GM23338 (cell line): ENCODE measurements around the gene IGF1. TPM values are rescaled to one million over a fixed set of nuclear protein-coding genes. Genes with fewer than 3 reads are reported as not detected.

Experiments used
- ATAC-seq: fragments of 200-7000 bp; cut with Tn5 transposase; 3 replicates; pipeline ENCODE4 v1.9.1; 2020
- DNase-seq: peaks from one replicate; pipeline ENCODE4 v3.0.0-alpha.2; 2015; ENCODE audit warnings: low spot score
- H2AFZ ChIP-seq: fragments of 200-600 bp; sonication (generic); 2 replicates; pipeline ENCODE4 v1.8.0; 2016; ENCODE audit warnings: antibody characterized with exemption, mild to moderate bottlenecking, moderate library complexity
- H3F3A ChIP-seq: fragments of 200-600 bp; sonication (generic); replicated peaks from 2 replicates; pipeline ENCODE4 v1.8.0; 2017; ENCODE audit warnings: antibody characterized with exemption, mixed run types, low read depth
- H3K27ac ChIP-seq: fragments of 200-600 bp; sonication (generic); 2 replicates; pipeline ENCODE4 v1.6.1; 2016; ENCODE audit warnings: low read depth
- H3K27me3 ChIP-seq: fragments of 200-600 bp; sonication (generic); 2 replicates; pipeline ENCODE4 v1.8.0; 2016; ENCODE audit warnings: mild to moderate bottlenecking, mixed run types, moderate library complexity; ENCODE audit not compliant: insufficient read depth
- H3K36me3 ChIP-seq: fragments of 200-600 bp; sonication (generic); 2 replicates; pipeline ENCODE4 v1.8.0; 2016; ENCODE audit warnings: mild to moderate bottlenecking; ENCODE audit not compliant: insufficient read depth
- H3K4me1 ChIP-seq: fragments of 200-600 bp; sonication (generic); 2 replicates; pipeline ENCODE4 v1.8.0; 2016; ENCODE audit warnings: mild to moderate bottlenecking, moderate library complexity; ENCODE audit not compliant: insufficient read depth
- H3K4me2 ChIP-seq: fragments of 200-600 bp; sonication (generic); 2 replicates; pipeline ENCODE4 v1.7.1; 2017; ENCODE audit warnings: mixed run types
- H3K4me3 ChIP-seq: fragments of 200-600 bp; sonication (generic); 2 replicates; pipeline ENCODE4 v1.6.1; 2016; ENCODE audit warnings: mixed run types
- H3K79me2 ChIP-seq: fragments of 200-600 bp; sonication (generic); replicated peaks from 2 replicates; pipeline ENCODE4 v1.8.0; 2017; ENCODE audit warnings: mild to moderate bottlenecking; ENCODE audit not compliant: insufficient read depth
- H3K9me2 ChIP-seq: fragments of 200-600 bp; sonication (generic); 2 replicates; pipeline ENCODE4 v1.8.0; 2017; ENCODE audit not compliant: insufficient read depth
- H4K20me1 ChIP-seq: fragments of 200-600 bp; sonication (generic); replicated peaks from 2 replicates; pipeline ENCODE4 v1.8.0; 2017; ENCODE audit warnings: mild to moderate bottlenecking; ENCODE audit not compliant: insufficient read depth
- H3K27ac Mint-ChIP-seq: 2 replicates; pipeline ENCODE4 v1.8.0; 2020; ENCODE audit warnings: inconsistent platforms, mild to moderate bottlenecking, moderate library complexity, mixed read lengths
- H3K27me3 Mint-ChIP-seq: 3 replicates; pipeline ENCODE4 v1.8.0; 2022; ENCODE audit warnings: low read depth, mild to moderate bottlenecking, moderate library complexity, mixed read lengths, inconsistent platforms; ENCODE audit not compliant: insufficient read depth, poor library complexity
- H3K36me3 Mint-ChIP-seq: 3 replicates; pipeline ENCODE4 v1.8.0; 2021; ENCODE audit warnings: low read depth, mild to moderate bottlenecking, inconsistent platforms, moderate library complexity, mixed read lengths
- H3K4me1 Mint-ChIP-seq: 3 replicates; pipeline ENCODE4 v1.8.0; 2020; ENCODE audit warnings: mild to moderate bottlenecking, inconsistent platforms, mixed read lengths
- H3K4me3 Mint-ChIP-seq: 3 replicates; pipeline ENCODE4 v1.8.0; 2021; ENCODE audit warnings: moderate library complexity, mild to moderate bottlenecking, inconsistent platforms, mixed read lengths
- H3K9me3 Mint-ChIP-seq: 3 replicates; pipeline ENCODE4 v1.8.0; 2020; ENCODE audit warnings: moderate library complexity, mild to moderate bottlenecking, inconsistent platforms, mixed read lengths
- CREB1 ChIP-seq: fragments of 250-450 bp; sonication (Bioruptor Pico); IDR thresholded peaks from 2 replicates; pipeline ENCODE4 v1.5.0; 2020; ENCODE audit warnings: low read depth, mild to moderate bottlenecking, moderate library complexity
- EZH2 ChIP-seq: fragments of 200-600 bp; sonication (generic); IDR thresholded peaks from one replicate; pipeline ENCODE4 v1.8.0; 2017; ENCODE audit warnings: antibody characterized with exemption, mild to moderate bottlenecking, low read depth; ENCODE audit not compliant: unreplicated experiment
- EZH2phosphoT487 ChIP-seq: fragments of 200-600 bp; sonication (generic); IDR thresholded peaks from one replicate; pipeline ENCODE4 v1.8.1; 2018; ENCODE audit warnings: antibody characterized with exemption; ENCODE audit not compliant: unreplicated experiment
- JUNB ChIP-seq: IDR thresholded peaks from one replicate; pipeline ENCODE4 v1.6.1; 2016; ENCODE audit warnings: antibody characterized with exemption; ENCODE audit not compliant: unreplicated experiment
- NANOG ChIP-seq: IDR thresholded peaks from 2 replicates; pipeline ENCODE4 v1.6.1; 2016; ENCODE audit warnings: antibody characterized with exemption, borderline replicate concordance
- POLR2AphosphoS5 ChIP-seq: IDR thresholded peaks from 2 replicates; pipeline ENCODE4 v1.6.1; 2016; ENCODE audit warnings: antibody characterized with exemption, low read depth
- STAT1 ChIP-seq: IDR thresholded peaks from one replicate; pipeline ENCODE4 v1.6.1; 2016; ENCODE audit warnings: antibody characterized with exemption; ENCODE audit not compliant: unreplicated experiment
- ZNF114 ChIP-seq: fragments of 250-450 bp; sonication (Bioruptor Pico); IDR thresholded peaks from 2 replicates; pipeline ENCODE4 v1.5.0; 2020; ENCODE audit warnings: mild to moderate bottlenecking, moderate library complexity
- ZNF331 ChIP-seq: fragments of 250-450 bp; sonication (Bioruptor Pico); IDR thresholded peaks from 2 replicates; pipeline ENCODE4 v1.5.0; 2020; ENCODE audit warnings: low read depth, mild to moderate bottlenecking, moderate library complexity
- ZNF462 ChIP-seq: fragments of 250-450 bp; sonication (Bioruptor Pico); IDR thresholded peaks from 2 replicates; pipeline ENCODE4 v1.5.0; 2020; ENCODE audit warnings: mild to moderate bottlenecking, moderate library complexity
- polyA plus RNA-seq: library from polyadenylated mRNA; unstranded; fragments of >200 nt; fragmentation: Nextera tagmentation; extraction: Ambion mirVana; gene quantifications from 2 replicates; pipeline ENCODE4 v1.2.1, GENCODE V29; 2016
- total RNA-seq: library from RNA; depleted of rRNA; stranded (reverse); fragments of >200 nt; shearing (Covaris generic); gene quantifications from 2 replicates; pipeline ENCODE4 v1.2.3, GENCODE V29; 2014
- TF ChIP-seq, protein P1 (sequence below), 2 experiments: fragments of 200-600 bp in 1 of 2; sonication (generic) in 1 of 2; conservative IDR thresholded peaks; 2 replicates each; pipeline versions ENCODE4 v1.5.1 to v1.6.1; 2016 to 2017; ENCODE audit warnings: antibody characterized with exemption in 2 of 2, low read depth in 2 of 2, mild to moderate bottlenecking in 2 of 2, moderate library complexity in 1 of 2
- TF ChIP-seq, protein P2 (sequence below): IDR thresholded peaks from one replicate; pipeline ENCODE4 v1.6.1; 2018; ENCODE audit warnings: antibody characterized with exemption; ENCODE audit not compliant: unreplicated experiment
- TF ChIP-seq, protein P3 (sequence below): IDR thresholded peaks from 2 replicates; pipeline ENCODE4 v1.6.1; 2016; ENCODE audit warnings: antibody characterized with exemption

Gene IGF1
- total and polyA plus RNA-seq, 2 experiments from 2014 or later = 0.29 TPM; not detected in 1

GRCh38 chr12:102364709-102365108, 115.7 kb downstream of the IGF1 start (continued):
- TF ChIP-seq JUNB (no peak), NANOG (no peak)

DNA sequence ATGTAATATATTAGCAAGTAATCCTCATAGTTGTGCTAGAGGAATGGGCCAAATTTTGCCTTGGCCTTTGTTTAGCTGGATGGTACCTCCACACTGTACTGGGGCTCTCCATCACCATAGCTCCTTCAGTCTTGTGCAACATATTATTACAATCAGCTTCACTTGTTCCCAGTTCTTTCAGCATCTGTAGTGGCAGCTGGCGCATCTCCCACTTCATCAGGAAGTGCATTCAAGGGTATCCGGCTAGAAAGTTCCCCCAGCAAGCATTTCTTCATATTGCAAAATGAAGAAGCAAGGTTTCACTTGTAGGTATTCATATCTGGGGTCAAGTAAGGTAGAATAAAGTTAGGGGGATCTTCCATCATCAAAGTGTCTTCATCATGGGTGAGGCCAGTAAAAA, 123.7 kb downstream of the IGF1 start:
- Histone ChIP-seq H3K4me3 (no peak overlapping the region), H4K20me1 (no peaks in the 10 kb centered on the region), H2AFZ (no peak overlapping the region), H3F3A (no peaks in the 10 kb centered on the region), H3K36me3 (no peaks in the 10 kb centered on the region; the same call in 1 of the 2 replicates), H3K9me2 (no peaks in the 10 kb centered on the region), H3K4me2 (no peak overlapping the region), H3K4me1 (no peaks in the 10 kb centered on the region), H3K27me3 (no peaks in the 10 kb centered on the region), H3K79me2 (no peaks in the 10 kb centered on the region), H3K27ac (no peak overlapping the region)
- TF ChIP-seq, protein P1, sequence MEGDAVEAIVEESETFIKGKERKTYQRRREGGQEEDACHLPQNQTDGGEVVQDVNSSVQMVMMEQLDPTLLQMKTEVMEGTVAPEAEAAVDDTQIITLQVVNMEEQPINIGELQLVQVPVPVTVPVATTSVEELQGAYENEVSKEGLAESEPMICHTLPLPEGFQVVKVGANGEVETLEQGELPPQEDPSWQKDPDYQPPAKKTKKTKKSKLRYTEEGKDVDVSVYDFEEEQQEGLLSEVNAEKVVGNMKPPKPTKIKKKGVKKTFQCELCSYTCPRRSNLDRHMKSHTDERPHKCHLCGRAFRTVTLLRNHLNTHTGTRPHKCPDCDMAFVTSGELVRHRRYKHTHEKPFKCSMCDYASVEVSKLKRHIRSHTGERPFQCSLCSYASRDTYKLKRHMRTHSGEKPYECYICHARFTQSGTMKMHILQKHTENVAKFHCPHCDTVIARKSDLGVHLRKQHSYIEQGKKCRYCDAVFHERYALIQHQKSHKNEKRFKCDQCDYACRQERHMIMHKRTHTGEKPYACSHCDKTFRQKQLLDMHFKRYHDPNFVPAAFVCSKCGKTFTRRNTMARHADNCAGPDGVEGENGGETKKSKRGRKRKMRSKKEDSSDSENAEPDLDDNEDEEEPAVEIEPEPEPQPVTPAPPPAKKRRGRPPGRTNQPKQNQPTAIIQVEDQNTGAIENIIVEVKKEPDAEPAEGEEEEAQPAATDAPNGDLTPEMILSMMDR (conservative IDR thresholded peaks at IDR 0.05; ENCODE audit: low read depth in 2 of 2) = no peak
- TF ChIP-seq STAT1 = no peak
- TF ChIP-seq ZNF114 (CRISPR knock-in tag) = no peak
- no peak for TF ChIP-seq EZH2
- TF ChIP-seq, protein P2, sequence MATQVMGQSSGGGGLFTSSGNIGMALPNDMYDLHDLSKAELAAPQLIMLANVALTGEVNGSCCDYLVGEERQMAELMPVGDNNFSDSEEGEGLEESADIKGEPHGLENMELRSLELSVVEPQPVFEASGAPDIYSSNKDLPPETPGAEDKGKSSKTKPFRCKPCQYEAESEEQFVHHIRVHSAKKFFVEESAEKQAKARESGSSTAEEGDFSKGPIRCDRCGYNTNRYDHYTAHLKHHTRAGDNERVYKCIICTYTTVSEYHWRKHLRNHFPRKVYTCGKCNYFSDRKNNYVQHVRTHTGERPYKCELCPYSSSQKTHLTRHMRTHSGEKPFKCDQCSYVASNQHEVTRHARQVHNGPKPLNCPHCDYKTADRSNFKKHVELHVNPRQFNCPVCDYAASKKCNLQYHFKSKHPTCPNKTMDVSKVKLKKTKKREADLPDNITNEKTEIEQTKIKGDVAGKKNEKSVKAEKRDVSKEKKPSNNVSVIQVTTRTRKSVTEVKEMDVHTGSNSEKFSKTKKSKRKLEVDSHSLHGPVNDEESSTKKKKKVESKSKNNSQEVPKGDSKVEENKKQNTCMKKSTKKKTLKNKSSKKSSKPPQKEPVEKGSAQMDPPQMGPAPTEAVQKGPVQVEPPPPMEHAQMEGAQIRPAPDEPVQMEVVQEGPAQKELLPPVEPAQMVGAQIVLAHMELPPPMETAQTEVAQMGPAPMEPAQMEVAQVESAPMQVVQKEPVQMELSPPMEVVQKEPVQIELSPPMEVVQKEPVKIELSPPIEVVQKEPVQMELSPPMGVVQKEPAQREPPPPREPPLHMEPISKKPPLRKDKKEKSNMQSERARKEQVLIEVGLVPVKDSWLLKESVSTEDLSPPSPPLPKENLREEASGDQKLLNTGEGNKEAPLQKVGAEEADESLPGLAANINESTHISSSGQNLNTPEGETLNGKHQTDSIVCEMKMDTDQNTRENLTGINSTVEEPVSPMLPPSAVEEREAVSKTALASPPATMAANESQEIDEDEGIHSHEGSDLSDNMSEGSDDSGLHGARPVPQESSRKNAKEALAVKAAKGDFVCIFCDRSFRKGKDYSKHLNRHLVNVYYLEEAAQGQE = no peak
- TF ChIP-seq NANOG = no peak
- TF ChIP-seq ZNF331 (CRISPR knock-in tag) = no peak
- TF ChIP-seq, protein P3, sequence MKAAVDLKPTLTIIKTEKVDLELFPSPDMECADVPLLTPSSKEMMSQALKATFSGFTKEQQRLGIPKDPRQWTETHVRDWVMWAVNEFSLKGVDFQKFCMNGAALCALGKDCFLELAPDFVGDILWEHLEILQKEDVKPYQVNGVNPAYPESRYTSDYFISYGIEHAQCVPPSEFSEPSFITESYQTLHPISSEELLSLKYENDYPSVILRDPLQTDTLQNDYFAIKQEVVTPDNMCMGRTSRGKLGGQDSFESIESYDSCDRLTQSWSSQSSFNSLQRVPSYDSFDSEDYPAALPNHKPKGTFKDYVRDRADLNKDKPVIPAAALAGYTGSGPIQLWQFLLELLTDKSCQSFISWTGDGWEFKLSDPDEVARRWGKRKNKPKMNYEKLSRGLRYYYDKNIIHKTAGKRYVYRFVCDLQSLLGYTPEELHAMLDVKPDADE = no peak
- no peak for TF ChIP-seq EZH2phosphoT487
- no peak for TF ChIP-seq ZNF462 (CRISPR knock-in tag)
- TF ChIP-seq CREB1 (CRISPR knock-in tag) = no peak
- TF ChIP-seq JUNB = no peak
- TF ChIP-seq POLR2AphosphoS5 = no peak
- Mint-ChIP-seq H3K27ac (no peak overlapping the region), H3K9me3 (peaks cover 38% of the 10 kb centered on the region), H3K4me3 (no peak overlapping the region), H3K27me3 (peaks cover 1% of the 10 kb centered on the region), H3K4me1 (no peaks in the 10 kb centered on the region), H3K36me3 (peaks cover 13% of the 10 kb centered on the region; the same call in 2 of the 3 replicates)
- no peak for DNase-seq
- ATAC-seq = no peak
